H4 (cell line): ENCODE results near the gene CEP162. TPM values are rescaled to one million over a fixed set of nuclear protein-coding genes. Genes with fewer than 3 reads are reported as not detected.
"Not testable (repeated sequence)": the region's sequence is repeated elsewhere in the genome, so short reads cannot be mapped to it uniquely, and the experiment has no call there.

Source experiments
- DNase-seq: peaks from one replicate; pipeline ENCODE4 v3.0.0-alpha.2; 2015; ENCODE audit warnings: low spot score
- total RNA-seq: library from RNA; depleted of rRNA; stranded (reverse); fragments of >200 nt; shearing (Covaris generic); gene quantifications from 2 replicates; pipeline ENCODE4 v1.2.3, GENCODE V29; 2014; rRNA removed

The CEP162 gene, protein sequence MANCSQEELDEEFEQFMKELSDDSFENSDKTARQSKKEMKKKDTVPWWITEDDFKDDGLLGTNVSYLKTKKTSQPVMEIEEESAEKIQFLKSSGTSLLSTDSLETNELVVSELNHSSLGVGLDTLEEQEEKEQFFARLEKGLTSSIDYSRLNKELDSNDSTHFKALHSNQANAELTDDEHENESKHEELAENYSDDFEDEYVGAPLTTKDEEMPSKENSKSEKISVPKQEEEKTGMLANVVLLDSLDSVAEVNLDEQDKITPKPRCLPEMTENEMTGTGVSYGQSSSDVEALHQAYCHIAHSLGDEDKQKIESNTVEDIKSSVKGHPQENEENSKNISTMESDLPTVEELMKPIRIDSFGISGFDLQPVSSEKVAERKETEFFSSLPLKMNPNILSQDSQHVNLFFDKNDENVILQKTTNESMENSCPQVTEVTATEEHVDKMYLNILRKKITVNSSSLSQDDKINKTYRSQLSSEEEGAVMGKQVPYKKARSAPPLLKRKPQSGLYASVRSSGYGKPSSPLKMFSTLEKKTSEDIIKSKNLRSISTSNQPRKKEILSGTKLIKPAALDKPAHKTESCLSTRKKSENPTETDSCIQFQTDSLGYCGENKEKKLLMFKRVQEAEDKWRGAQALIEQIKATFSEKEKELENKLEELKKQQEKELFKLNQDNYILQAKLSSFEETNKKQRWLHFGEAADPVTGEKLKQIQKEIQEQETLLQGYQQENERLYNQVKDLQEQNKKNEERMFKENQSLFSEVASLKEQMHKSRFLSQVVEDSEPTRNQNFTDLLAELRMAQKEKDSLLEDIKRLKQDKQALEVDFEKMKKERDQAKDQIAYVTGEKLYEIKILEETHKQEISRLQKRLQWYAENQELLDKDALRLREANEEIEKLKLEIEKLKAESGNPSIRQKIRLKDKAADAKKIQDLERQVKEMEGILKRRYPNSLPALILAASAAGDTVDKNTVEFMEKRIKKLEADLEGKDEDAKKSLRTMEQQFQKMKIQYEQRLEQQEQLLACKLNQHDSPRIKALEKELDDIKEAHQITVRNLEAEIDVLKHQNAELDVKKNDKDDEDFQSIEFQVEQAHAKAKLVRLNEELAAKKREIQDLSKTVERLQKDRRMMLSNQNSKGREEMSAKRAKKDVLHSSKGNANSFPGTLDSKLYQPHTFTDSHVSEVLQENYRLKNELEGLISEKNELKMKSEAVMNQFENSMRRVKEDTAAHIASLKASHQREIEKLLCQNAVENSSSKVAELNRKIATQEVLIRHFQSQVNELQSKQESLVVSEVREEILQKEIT (N-terminal part only)
- total RNA-seq = 3.3 and 5.5 TPM in 2 replicates

DNA sequence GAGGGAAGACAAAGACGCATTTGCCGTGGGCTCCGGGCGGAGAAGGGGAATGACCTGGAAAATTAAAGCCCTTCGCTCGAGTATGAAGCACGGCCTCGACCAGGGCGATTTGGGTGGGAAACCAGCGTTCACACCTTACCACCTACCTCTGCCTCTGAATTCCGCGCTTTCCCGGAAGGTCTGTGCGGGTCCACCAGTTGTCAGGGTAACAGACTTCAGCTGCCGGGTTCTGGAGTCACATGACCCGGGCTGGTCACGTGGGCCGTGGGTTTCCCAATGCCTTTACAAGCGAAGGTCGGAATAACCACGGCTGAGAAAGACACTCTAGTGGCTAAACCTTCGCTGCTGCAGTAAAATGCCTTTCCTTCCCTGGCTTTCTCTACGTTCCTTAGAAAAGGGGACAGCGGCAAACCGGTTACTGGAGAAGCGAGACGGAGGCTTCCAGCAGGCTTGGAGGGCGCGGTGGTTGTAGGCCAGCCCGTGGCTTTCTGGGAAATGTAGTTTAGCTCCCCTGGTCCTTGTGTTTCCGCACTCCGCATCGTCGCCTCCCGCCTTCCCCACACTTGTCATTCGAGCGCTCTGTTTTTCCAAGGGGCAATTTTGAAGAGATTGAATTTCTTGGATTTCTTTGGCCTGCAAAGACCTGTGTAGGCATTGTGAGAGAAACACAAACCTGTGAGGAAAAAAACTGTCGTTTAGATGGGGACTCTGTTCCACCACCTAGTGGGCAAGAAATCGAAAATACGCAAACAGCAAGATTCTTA lies at the start of gene CEP162:
TSS of gene CEP162 (minus strand) at position 210 of the 764 bp plus-strand sequence. CDS start 1,250 bp downstream, outside the sequence.
- DNase-seq = peak; percentile 69

DNA sequence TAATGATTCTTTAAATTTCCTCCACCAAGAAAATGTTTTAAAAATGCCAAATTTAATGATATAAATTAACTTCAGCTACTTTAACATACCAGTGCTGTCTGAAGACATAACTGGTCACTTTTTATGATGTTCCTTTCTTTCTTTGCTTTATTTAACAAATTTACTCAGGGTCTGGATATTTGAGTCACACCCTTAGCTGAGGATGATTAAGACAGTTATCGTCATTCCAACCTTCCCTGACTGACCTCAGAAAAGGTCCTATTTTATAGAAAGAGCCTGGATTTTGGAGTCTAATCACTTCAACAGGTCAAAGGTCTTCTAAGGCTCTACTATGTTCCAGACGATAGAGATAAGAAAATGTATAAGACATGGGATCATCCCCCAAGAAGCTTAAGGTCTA lies 47.4 kb upstream of the CEP162 start:
- DNase-seq = no peak

DNA sequence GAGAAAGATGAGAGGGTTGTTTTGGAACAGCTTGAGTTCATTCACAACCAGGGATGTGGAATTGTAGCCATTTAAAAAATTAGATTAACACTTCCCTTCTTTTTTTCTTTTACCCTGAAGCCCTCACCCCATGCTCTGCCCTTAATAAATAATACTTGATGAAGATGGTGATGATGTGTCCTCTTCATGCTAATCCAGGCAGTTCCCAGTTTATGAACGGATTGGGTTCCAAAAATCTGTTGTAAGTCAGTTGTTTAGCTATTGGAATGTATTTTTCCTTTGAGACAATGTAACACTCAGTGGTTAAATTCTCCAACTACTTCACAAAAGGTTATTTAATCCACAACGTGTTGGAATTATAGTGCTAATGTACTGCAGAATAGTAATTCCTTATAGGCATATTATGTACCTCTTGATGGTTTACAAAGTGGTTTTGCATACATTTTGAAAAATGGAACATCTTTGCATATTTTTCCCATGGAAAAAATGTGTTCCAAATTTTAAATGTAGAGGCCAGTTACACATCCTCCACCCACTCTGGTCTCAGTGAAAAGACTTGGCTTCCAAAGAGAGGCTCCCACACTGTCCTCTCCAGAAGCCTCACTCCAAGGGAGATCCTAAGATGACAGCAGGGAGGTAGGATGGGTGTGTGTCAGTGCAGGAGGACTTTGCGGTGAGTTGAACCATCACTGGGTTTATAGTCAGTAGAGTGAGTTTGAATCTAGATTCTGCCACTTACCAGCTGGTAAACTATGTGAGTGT lies 45.8 kb upstream of the CEP162 start:
- no peak for DNase-seq

DNA sequence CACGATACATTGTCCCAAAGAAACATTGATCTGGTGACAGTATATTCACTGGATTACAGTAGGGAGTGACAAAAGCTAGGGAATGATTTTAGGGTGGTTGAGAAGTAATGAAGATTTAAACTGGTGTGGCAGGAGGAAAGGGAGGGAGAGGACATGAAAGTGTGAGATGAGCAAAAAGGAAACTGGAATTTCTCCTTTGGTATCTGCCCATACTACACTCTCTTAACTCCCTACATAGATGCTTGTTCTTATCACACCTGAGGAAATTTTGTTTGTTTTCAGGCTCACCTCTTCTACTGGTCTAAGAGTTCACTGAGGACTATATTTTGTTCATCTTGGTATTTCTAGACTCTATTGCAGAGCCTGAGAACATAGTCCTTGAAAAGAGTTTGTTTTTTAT lies 44.9 kb upstream of the CEP162 start:
- no peak for DNase-seq

DNA sequence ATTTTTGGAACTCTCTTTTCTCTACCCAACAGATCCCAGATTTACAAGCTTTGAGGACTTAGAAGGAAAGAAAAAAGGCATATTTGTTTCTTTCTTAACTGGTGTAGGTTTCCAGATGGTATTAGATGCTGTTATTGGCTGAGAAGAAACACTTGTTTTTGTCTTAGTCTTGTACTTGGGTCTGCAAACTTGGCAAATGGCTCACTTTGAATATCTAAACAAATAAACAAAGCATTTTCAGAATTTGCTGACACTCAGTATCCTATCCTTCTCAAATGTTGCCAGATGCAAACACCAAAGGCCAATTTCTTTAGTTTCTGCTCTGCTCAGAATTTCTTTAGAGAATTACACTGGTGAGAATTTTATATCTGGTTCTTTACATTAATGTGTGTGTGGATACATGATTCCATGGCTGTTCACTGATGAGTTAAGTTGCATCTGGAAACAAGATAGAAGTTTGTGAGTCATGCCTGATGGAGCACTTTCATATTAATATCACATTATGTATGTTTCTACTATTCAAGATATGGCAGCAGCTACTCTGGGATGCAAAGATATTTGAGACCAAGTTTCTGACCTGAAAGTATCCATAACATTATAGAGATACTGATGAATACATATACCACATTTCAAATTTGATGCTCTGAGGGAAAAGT lies 43.7 kb upstream of the CEP162 start:
- no peak for DNase-seq

DNA sequence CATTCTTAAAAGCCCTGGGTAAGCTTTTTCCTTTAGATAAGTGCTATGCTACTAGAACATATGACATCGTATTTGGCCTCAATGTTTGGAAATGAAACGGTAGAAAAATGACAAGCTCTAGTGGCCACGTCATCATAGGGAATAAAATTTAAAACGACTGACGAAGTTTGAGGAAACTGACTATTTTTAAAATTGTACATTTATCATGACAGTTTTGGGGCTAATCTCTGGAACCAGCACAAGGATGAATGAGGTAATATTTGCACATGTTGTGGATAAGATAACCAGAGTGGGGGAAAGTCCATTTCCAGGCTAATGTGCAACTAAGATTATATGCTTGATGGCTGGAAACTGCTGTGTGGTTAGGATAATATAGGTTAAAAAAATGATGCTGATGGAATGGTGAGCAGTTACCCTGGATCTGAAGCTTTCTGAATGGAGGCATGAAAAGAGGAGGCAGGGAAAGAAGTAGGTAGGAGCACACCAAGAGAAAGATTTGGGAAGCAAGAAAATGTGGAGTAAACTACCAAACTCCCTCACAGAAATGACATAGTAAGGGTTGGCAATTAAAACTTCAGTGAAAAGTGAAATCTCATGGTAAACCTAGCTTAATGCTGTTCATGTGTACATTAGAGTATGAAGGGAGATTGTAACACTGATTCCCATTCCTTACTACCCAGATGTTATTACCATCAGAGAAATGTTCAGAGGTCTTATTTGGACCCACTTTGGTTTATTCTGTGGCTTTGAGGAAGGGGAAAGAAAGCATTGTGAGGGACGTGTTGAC lies 42.7 kb upstream of the CEP162 start:
- DNase-seq = no peak

DNA sequence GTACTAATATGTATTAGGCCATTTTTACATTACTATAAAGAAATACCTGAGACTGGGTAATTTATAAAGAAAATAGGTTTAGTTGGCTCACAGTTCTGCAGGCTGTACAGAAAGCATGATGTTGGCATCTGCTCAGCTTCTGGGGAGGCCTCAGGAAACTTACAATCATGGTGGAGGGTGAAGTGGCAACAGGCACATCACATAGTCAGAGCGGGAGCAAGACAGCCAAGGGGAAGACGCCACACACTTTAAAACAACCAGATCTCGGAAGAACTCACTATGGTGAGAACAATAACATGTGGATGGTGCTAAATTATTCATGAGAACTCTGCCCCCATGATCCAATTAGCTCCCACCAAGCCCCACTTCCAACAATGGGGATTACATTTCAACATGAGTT lies 41.3 kb upstream of the CEP162 start:
- no peak for DNase-seq

DNA sequence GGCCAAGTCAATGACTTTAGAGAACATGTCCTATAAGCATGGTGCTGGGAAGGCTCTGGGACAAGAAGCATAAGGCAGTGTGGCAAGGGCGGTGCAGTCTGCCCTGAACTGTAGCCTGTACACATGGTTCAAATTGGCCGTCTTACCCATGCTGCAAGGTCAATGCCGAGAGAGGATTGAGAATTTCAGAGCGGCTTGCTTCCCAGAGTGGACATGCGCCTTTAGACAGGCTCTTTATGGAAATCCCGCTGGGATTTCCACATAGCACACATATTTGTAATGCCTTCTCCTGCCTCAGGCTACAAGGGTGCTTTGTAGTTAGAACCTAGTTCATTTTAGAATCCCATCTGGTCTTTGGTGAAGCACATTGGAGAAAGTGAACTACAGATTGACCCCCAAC lies 36.1 kb upstream of the CEP162 start:
- no peak for DNase-seq

DNA sequence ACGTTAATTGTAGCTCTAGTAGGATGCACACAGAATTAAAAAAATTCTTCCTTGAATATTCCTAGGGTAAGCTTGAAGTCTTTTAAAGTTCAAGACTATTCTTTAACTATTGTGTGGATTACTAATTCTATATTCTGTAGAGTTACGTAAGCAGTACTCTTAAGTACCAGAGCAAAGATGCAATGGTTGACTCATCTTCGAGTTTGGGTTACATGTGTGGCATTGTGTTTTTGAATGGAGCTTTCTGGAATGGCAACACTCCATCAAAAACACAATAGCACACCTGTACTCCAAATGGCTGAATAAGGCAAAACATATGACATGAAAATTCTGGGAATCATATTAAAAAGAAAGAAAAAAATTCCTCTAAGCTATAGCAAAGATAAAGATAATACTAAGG lies 33.5 kb upstream of the CEP162 start:
- no peak for DNase-seq

DNA sequence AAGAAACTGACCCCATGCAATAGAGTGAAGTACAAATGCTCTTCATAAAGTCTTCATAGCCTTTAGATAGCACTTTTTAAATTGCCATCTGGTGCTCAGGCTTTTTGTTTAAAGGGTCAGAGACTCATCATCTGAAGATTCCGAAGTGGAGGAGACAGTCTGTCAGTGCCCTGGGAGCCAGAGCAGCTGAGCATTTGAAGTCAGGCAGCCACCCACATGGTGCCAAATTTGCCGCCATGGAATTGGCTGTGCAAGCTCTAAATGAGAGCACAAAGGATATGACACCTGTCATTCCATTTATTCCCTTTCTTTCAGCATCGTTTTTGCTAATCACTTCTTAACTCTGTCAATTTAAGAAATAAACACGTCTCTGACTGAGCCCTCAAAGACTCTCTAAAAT lies 32.8 kb upstream of the CEP162 start:
- DNase-seq = no peak

DNA sequence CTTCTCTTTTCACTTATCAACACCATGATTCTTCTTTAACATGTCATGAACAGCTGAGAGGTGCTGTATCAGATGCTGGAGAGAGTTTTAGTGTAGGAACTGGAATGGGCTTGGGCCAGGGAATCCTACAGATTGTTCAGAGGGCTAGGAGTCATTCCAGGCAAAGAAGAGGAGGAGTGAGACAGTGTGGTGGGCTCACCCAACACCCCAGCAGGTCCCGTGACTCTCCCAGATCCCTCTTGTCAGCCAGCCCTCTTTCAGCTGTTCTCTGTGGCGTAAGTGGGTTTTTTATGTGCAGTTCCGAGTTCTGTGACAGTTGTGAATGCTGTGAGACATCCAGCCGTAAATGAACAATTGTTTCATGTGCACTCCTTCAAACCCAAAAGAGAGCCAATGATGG lies 31.4 kb upstream of the CEP162 start:
- no peak for DNase-seq

DNA sequence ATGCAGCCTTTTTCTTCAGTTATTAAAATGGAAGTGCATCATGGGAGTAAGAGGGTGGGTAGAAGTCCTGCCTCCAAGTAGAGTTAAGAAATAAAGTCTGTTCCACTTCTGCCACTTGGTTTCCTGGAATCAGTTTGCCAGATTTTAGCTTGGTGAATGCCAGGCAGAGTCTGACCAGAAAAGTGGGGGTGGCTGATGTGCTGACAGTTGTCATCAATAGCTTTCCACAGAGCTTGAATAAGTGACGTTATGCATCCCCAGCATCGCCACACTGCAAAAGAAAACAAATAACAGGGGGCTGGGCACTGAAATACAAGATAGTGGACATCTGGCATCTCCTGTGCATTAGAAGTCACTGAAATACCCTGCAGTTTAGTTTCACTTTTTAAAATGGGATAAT lies 30.8 kb upstream of the CEP162 start:
- DNase-seq = no peak

DNA sequence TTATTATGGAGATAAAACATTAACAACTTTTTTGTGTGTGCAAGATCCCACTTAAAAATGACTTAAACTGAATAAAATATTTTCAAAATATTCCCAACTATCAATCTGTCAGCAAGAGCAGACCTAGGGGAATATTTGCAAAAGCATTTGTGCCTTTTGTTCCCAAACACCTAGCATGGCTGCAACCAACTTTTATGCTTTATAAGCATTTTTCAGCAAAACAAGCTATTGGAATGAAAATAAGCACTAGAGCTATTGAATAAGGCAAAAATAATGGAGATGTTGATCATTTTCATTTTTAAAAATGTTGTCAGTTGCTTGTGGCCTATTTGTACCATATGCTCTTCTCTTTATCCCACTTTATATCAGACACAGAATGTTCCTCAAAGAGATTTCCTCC lies 28.2 kb upstream of the CEP162 start:
- no peak for DNase-seq

DNA sequence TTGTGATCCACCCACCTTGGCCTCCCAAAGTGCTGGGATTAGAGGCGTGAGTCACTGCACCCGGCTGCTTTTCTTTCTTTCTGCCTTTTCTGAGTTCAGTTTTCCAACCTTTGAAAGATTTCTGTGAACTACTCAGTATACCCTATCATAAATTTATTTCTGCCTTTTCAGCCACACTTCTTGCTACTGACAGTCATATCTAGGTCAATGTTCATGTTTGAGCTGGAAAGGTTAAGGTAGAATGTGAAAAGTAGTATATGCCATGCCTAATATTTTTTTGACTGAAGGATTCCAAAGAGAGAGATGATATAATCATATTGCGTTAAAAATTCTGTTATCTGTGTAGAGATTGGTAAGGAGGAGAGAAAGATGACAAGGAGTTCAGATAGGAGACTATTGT lies 25.9 kb upstream of the CEP162 start:
- no peak for DNase-seq

DNA sequence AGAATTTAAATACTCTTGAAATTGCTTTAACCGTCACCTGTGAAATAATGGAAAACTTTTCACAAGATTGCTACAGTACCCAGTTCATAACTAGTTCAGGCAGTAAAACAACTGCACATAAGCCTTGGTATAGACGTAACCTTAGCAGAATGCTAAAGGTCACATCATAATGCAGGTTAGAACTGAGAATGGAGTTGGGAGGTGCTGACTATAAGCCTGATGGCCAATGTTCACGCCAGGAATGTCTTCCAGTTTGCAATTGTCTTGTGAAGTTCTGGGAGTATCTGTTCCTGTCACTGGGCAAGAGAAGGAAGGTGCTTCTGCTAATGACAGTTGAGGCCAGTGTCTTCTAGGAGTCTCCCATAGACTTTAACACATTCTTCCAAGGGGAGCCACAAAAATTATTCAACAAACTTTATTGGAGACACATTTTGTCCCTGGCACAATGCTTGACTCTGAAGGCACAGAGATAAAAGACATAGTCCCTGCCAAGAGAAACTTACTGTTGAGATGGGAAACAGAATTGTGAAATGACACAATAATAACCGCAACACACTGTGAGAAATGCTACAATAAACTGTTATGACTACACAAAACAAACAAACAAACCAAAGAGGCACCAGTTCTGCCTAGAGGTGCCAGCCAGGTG lies 24.6 kb upstream of the CEP162 start:
- no peak for DNase-seq

DNA sequence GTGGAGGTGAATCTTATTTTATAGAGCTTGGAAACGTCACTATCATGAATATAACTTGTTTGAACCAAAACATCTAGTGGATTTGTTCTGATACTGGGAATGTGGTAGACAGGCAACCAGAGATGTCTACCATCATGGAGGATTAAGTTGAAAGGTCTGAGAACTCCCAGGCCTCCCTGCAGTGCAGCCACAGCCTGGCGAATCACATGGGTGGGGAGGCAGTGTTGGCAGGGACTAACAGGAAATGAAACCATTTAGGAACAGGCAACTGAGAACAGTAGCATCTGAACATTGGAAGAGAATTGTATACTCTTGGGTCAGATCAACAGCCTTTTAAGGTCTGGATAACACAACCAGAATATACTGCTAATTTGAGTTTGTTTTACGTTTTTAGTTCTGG lies 22.3 kb upstream of the CEP162 start:
- DNase-seq = no peak

DNA sequence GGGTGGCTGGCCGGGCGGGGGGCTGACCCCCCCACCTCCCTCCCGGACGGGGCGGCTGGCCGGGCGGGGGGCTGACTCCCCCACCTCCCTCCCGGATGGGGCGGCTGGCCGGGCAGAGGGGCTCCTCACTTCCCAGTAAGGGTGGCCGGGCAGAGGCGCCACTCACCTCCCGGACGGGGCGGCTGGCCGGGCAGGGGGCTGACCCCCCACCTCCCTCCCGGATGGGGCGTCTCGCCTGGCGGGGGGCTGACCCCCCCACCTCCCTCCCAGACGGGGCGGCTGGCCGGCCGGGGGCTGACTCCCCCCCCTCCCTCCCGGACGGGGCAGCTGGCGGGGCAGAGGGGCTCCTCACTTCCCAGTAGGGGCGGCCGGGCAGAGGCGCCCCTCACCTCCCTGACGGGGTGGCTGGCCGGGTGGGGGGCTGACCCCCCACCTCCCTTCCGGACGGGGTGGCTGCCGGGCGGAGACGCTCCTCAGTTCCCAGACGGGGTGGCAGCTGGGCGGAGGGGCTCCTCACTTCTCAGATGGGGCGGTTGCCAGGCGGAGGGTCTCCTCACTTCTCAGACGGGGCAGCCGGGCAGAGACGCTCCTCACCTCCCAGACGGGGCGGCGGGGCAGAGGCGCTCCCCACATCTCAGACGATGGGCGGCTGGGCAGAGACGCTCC lies 17.1 kb upstream of the CEP162 start:
- DNase-seq = not testable (repeated sequence)

DNA sequence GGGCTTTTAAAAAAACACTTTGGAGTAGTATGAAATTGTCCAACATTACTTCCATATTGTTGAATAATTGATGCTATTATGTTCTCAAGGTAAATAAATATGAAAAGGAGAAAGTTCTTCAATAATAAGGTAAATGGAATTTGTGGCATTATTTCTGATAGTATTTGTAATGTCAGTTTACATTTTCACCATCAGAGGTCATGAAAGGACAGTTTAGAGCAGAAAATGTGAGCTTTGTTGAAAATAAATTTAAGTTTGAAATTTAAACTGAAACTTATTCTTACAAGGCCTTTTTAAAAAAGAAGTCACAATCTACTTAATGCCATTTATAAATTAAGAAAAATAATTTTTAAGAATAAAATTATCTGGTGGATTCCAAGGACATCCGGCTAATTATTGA lies 15.8 kb upstream of the CEP162 start:
- no peak for DNase-seq
